NCI-H1105 (cell line): ENCODE results near the gene EFEMP2.

ENCODE experiments used
- DNase-seq: peaks from one replicate; lab custom pipeline; 2025; lab: John Stamatoyannopoulos, UW

The EFEMP2 gene

GRCh38 chr11:65872586-65873317, at the start of gene EFEMP2:
Gene EFEMP2 (minus strand): TSS chr11:65872800. CDS start chr11:65872354, 446 bp downstream.
- DNase-seq = no peak

GRCh38 chr11:65921876-65922275, 49.3 kb upstream of the EFEMP2 start:
- no peak for DNase-seq

- no peak for DNase-seq
Observed at GRCh38 chr11:65921033-65921555, 48.5 kb upstream of the EFEMP2 start.

DNA sequence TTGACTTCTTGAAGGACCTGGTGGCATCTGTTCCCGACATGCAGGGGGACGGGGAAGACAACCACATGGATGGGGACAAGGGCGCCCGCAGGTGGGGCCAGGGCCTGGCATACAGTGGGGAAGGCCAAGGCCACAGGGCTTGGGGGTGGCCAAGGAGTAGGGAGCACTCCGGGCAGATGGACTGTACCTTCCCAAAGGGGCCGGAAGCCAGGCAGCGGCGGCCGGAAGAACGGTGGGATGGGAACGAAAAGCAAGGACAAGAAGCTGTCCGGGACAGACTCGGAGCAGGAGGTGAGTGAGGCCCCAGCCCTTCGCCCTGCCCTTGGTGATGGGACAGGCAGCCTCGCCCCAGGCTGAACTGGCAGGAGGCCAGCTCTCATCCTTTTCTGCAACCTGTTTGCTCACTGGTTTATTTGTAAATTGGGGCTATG, 47.8 kb upstream of the EFEMP2 start:
- DNase-seq = no peak

DNA sequence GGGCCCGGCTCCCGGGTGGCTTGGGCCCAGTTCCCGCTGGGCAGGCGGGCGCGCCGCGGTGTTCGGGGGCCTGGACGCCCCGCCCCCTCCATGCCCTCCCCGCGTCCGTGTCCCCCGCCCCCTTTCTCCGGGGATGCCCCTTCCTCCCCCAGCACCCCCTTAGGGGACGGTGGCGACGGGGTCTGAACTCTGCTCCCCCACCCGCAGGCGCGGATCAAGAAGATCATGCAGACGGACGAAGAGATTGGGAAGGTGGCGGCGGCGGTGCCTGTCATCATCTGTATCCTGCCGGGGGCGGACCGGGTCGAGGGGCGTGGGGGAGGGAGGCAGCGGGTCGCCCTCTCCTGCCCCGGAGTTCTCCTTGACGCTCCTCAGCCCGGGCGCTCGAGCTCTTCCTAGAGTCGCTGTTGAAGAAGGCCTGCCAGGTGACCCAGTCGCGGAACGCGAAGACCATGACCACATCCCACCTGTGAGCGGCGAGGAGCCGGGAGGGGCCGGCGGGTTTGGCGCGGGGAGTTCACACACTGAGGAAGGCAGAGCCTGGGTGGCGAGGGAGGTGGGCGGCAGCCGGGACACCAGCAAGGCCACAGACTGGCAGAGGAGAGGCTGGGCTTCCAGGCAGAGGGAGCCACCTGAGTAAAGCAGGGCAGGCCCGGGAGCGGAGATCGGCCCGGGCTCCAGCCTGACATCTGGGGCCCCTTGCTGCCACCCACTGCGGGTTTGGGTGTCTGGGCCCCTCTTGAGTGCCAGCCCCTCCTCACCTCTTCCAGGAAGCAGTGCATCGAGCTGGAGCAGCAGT, 47.2 kb upstream of the EFEMP2 start:
- no peak for DNase-seq

DNA sequence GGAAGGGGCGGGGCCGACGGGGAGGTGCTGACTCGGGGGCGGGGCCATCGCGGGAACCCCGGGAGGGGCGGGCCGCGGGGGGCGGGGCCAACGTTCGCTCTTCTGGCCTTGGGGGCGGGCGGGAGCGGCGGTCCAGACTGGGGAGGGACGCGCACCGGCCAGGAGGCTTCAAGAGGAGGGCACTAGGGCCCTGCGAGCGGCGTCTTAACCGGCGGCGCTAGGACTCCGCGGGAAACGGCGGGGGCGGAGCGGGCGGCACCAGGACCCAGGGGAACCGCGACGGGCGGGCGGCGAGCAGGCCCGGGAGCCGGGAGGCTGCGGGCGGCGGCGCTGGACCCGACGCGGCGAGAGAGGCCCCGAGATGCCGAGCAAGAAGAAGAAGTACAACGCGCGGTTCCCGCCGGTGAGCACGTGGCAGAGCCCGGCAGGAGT, 46.6 kb upstream of the EFEMP2 start, which contains the start of gene DRAP1:
DRAP1 (plus strand) TSS at position 286 of the 432 bp plus-strand sequence; CDS start at position 362, 76 bp downstream.
- peak; percentile 99 for DNase-seq

DNA sequence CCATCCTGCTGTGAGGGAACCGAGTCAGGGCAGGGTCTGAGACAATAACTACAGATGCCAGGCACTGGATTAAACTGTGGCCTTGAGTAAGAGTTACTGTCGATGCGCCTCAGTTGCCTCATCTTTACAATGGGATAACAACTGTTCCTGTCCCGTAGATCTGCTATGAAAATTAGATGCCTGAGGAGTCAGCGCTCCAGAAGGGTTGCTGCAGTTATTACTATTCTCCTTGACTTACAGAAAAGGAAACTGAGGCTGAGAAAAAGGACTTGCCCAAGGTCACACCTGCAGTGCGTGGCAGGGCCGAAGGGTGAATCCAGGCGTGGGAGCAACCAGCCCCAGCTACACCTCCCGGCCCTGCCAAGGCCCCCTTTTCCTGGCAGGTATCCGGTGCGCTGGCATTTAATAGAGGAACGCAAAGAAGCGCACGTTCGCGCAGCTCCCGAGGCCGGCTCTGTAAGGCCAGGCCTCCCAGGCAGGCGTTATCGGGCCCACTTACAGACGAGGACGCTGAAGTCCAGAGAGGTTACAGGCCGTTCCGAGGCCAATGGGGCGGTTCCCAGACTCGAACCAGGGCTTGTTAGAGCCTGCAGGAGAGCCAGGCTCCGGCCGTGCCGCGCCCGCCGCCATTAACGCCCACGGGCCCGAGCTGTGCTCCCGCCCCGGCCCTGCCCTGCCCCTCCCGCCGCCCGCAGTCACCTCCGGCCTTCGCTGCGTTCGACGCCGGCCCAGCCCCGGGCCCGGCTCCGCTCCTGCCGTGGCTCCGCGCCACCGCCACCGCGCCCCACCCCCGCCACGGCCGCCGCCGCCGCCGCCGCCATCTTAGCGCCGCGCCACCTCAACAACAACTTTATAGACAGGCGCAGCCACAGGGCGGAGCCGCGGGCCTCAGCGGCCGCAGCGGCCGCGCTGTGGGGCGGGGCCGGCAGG, 45.9 kb upstream of the EFEMP2 start, which contains the start of gene C11orf68:
C11orf68 (minus strand) TSS at position 852 of the 930 bp plus-strand sequence; CDS start at position 821, 31 bp downstream.
- no peak for DNase-seq

- DNase-seq = no peak
Observed at GRCh38 chr11:65917434-65918210, 45.0 kb upstream of the EFEMP2 start.

DNA sequence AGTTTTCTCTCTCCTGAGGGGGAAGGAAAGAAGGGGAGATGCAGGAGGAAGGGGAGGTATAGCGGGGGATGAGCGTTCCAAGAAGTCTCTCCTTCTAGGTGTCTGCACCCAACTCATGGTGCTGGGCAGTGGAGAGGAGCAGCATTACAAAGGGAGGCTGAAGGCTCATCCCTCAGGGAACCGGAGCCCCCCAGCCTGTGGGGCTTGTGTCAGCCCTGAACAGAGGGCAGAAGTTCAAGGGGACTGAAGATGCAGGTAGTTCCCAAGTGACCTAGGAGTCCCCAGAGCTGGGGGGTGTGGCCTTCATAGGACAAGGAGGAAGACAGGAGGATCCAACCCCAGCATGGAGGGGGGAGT, 44.5 kb upstream of the EFEMP2 start:
- no peak for DNase-seq

- no peak for DNase-seq
Observed at GRCh38 chr11:65916391-65916790, 43.8 kb upstream of the EFEMP2 start.

GRCh38 chr11:65915821-65916251, 43.2 kb upstream of the EFEMP2 start:
- no peak for DNase-seq

GRCh38 chr11:65915101-65915820, 42.7 kb upstream of the EFEMP2 start:
- no peak for DNase-seq

DNA sequence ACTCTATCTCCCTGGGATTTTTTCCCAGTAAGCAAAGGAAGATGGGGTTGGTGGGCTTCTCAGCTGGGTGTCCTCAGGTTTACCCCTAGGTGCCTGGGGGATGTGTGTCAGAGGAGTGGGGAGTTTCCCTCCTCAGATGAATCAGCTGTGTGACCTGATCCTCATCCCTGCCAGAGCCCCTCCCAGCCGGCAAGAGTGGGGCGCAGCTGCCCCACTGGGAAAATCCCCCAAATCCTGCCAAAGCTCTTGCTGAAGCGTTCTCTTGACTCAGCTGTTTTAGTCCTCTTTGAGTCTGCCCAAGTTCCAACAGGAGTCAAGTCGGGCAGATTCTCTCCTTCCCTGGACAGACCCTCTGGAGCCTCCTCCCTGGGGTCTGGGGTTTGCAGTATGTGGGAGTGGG, 40.2 kb upstream of the EFEMP2 start:
- no peak for DNase-seq

GRCh38 chr11:65911682-65912568, 39.3 kb upstream of the EFEMP2 start:
- peak; percentile 65 for DNase-seq

- no peak for DNase-seq
Observed at GRCh38 chr11:65907878-65908277, 35.3 kb upstream of the EFEMP2 start.

GRCh38 chr11:65906602-65907001, 34.0 kb upstream of the EFEMP2 start:
- no peak for DNase-seq

DNA sequence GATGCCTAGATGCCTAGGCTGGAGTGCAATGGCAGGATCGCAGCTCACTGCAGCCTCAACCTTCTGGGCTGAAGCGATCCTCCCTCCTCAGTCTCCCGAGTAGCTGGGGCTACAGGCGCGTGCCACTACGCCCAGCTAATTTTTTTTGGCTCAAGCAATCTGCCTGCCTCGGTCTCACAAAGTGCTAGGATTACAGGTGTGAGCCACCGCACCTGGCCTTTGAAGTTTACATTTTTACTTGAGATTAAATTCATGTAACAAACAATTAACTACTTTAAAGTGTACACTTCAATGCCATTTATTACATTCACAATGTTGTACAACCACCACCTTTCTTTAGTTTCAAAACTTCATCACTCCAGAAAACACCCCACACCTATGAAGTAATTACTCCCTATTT, 31.1 kb upstream of the EFEMP2 start:
- no peak for DNase-seq

GRCh38 chr11:65903068-65903481, 30.5 kb upstream of the EFEMP2 start:
- DNase-seq = no peak

DNA sequence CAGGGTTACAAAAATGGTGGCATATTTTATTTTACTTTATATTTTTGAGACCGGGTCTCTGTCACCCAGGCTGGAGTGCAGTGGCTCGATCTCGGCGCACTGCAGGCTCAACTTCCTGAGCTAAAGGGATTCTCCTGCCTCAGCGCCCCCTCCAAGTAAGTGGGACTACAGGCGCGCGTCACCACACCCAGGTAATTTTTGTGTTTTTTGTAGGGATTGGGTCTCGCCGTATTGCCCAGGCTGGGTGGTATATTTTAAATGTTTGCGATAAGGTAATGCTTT, 28.2 kb upstream of the EFEMP2 start:
- DNase-seq = no peak
